HCT116 (cell line): Measurements from ENCODE around the gene ATXN1.
"Not testable (repeated sequence)": the region's sequence is repeated elsewhere in the genome, so short reads cannot be mapped to it uniquely, and the experiment has no call there.

ENCODE experiments used
- CTCF ChIP-seq, 3 experiments: fragments of 200-600 bp in 1 of 3; sonication (generic) in 1 of 3; IDR thresholded peaks in 2 of 3; conservative IDR thresholded peaks in 1 of 3; 2 replicates each; pipeline ENCODE4 v1.5.1; 2012 to 2017; ENCODE audit warnings: low read depth in 2 of 3, low read length in 2 of 3, antibody characterized with exemption in 1 of 3, borderline replicate concordance in 1 of 3, control low read depth in 1 of 3, mild to moderate bottlenecking in 1 of 3, mixed read lengths in 1 of 3, mixed run types in 1 of 3, moderate library complexity in 1 of 3; ENCODE audit not compliant: insufficient read depth in 1 of 3
- POLR2A ChIP-seq: IDR thresholded peaks from 2 replicates; pipeline ENCODE4 v1.7.0; 2011; ENCODE audit warnings: borderline replicate concordance; ENCODE audit not compliant: insufficient read depth, insufficient read length; ENCODE audit errors: extremely low read depth

DNA sequence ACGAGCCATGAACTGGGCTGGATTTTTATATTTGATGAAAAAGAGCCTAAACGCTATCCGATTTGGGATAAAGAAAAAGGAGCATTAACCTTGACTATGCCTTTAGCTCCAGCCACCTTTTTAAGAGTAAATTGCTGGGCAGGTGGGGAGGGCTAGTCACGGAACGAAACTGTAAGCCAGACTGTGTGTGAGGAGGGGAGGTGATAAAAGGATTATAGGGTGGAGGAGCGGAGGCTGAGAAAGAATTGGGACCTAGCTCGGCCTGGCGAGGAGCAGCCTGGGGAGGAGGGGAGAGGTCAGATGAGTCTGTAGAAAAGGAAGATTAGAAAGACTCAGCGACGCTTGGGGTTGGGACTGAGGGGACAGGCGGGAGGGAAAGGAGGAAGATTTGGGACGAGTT is 498.5 kb downstream of the ATXN1 start:
- not testable (repeated sequence) for TF ChIP-seq POLR2A; CTCF (IDR thresholded peaks at IDR 0.05 in 2 of 3, conservative IDR thresholded peaks at IDR 0.05 in 1 of 3; ENCODE audit: borderline replicate concordance in 1 of 3, insufficient read depth in 1 of 3, low read depth in 2 of 3, low read length in 2 of 3)
